ENCODE results near the gene CBLN3. TPM values are rescaled to one million over a fixed set of nuclear protein-coding genes. Genes with fewer than 3 reads are reported as not detected.
"Not testable (repeated sequence)": the region's sequence is repeated elsewhere in the genome, so short reads cannot be mapped to it uniquely, and the experiment has no call there.

CBLN3 gene
- total RNA-seq, 1 experiment from 2014 or later: 0.94 TPM

- ChIA-PET CTCF (interaction anchor here (1.1 to 1.4 kb wide), 2 partner anchors 43 to 48 kb away, joined by 3 to 5 read pairs; no protein-coding TSS in a partner anchor), POLR2A (no interaction called here)
- Mint-ChIP-seq H3K9me3 (no peaks in the 10 kb centered on the region), H3K4me1 (peaks cover 21% of the 10 kb centered on the region), H3K36me3 (no peaks in the 10 kb centered on the region), H3K27me3 (ENCODE audit: low read depth) (no peaks in the 10 kb centered on the region; the same call in none of the 2 replicates), H3K4me3 (no peak overlapping the region), H3K27ac (no peak overlapping the region)
- no peak for DNase-seq (ENCODE audit: low spot score)
- ATAC-seq: no peak
- TF ChIP-seq USF2 (CRISPR knock-in tag; IDR thresholded peaks at IDR 0.05) (no peak), AR (CRISPR knock-in tag; IDR thresholded peaks at IDR 0.05) (no peak), GRHL2 (CRISPR knock-in tag; IDR thresholded peaks at IDR 0.05; ENCODE audit: insufficient replicate concordance, severe bottlenecking) (no peak), HMGXB4 (CRISPR knock-in tag; IDR thresholded peaks at IDR 0.05) (no peak), GABPB1 (CRISPR knock-in tag; IDR thresholded peaks at IDR 0.05) (no peak), STAT6 (CRISPR knock-in tag; conservative IDR thresholded peaks at IDR 0.05; ENCODE audit: low read depth) (no peak), FOXK1 (CRISPR knock-in tag; IDR thresholded peaks at IDR 0.05) (no peak), ZNF425 (CRISPR knock-in tag; conservative IDR thresholded peaks at IDR 0.05) (no peak), ELF4 (CRISPR knock-in tag; IDR thresholded peaks at IDR 0.05; ENCODE audit: low read depth) (no peak), MYBL2 (CRISPR knock-in tag; IDR thresholded peaks at IDR 0.05) (no peak), ZNF396 (CRISPR knock-in tag; IDR thresholded peaks at IDR 0.05; ENCODE audit: borderline replicate concordance) (no peak), TCF7 (CRISPR knock-in tag; IDR thresholded peaks at IDR 0.05; ENCODE audit: low read depth) (no peak), JAZF1 (CRISPR knock-in tag; IDR thresholded peaks at IDR 0.05) (no peak), NR3C1 (CRISPR knock-in tag; conservative IDR thresholded peaks at IDR 0.05; ENCODE audit: low read depth) (no peak)
Measured at GRCh38 chr14:24388474-24389179, 40.8 kb downstream of the CBLN3 start.

- ATAC-seq: not testable (repeated sequence)
Measured at GRCh38 chr14:24387579-24387978, 41.9 kb downstream of the CBLN3 start.

More at GRCh38 chr14:24387579-24387978, 41.9 kb downstream of the CBLN3 start:
- H3K36me3 Mint-ChIP-seq; H3K27me3 Mint-ChIP-seq (ENCODE audit: low read depth); H3K27ac Mint-ChIP-seq; H3K9me3 Mint-ChIP-seq; CTCF ChIA-PET; DNase-seq (ENCODE audit: low spot score); POLR2A ChIA-PET; H3K4me3 Mint-ChIP-seq: not testable (repeated sequence)
- peaks cover 17% of the 10 kb centered on the region for H3K4me1 Mint-ChIP-seq
